GM23248 (cell line): ENCODE measurements around the gene USP31. TPM values are rescaled to one million over a fixed set of nuclear protein-coding genes. Genes with fewer than 3 reads are reported as not detected.

ENCODE experiments used
- DNase-seq: peaks from one replicate; pipeline ENCODE4 v3.0.0-alpha.2; 2015
- H2AFZ ChIP-seq: fragments of 200-600 bp; sonication (generic); 2 replicates; pipeline ENCODE4 v1.6.1; 2016; ENCODE audit warnings: antibody characterized with exemption
- H3F3A ChIP-seq: fragments of 200-600 bp; sonication (generic); 2 replicates; pipeline ENCODE4 v1.6.1; 2016; ENCODE audit warnings: mild to moderate bottlenecking, antibody characterized with exemption, mixed run types; ENCODE audit not compliant: insufficient read depth
- H3K27ac ChIP-seq: fragments of 200-600 bp; sonication (generic); 2 replicates; pipeline ENCODE4 v1.5.1; 2016; ENCODE audit warnings: mild to moderate bottlenecking
- H3K27me3 ChIP-seq: fragments of 200-600 bp; sonication (generic); replicated peaks from 2 replicates; pipeline ENCODE4 v1.6.1; 2016; ENCODE audit warnings: mild to moderate bottlenecking; ENCODE audit not compliant: insufficient read depth
- H3K36me3 ChIP-seq: fragments of 200-600 bp; sonication (generic); 2 replicates; pipeline ENCODE4 v1.6.1; 2016; ENCODE audit warnings: low read depth, mild to moderate bottlenecking
- H3K4me1 ChIP-seq: fragments of 200-600 bp; sonication (generic); 2 replicates; pipeline ENCODE4 v1.6.1; 2016; ENCODE audit warnings: mild to moderate bottlenecking; ENCODE audit not compliant: insufficient read depth
- H3K4me2 ChIP-seq: fragments of 200-600 bp; sonication (generic); one replicate; pipeline ENCODE4 v1.6.1; 2016; ENCODE audit warnings: mild to moderate bottlenecking; ENCODE audit not compliant: unreplicated experiment
- H3K4me3 ChIP-seq: fragments of 200-600 bp; sonication (generic); 2 replicates; pipeline ENCODE4 v1.5.1; 2016; ENCODE audit warnings: mild to moderate bottlenecking
- H3K79me2 ChIP-seq: fragments of 200-600 bp; sonication (generic); 2 replicates; pipeline ENCODE4 v1.6.1; 2016; ENCODE audit warnings: mild to moderate bottlenecking; ENCODE audit not compliant: insufficient read depth
- H3K9ac ChIP-seq: fragments of 200-600 bp; sonication (generic); 2 replicates; pipeline ENCODE4 v1.6.1; 2016; ENCODE audit warnings: mild to moderate bottlenecking
- H3K9me2 ChIP-seq: fragments of 200-600 bp; sonication (generic); 2 replicates; pipeline ENCODE4 v1.6.1; 2016; ENCODE audit warnings: mixed run types, mild to moderate bottlenecking, moderate library complexity; ENCODE audit not compliant: insufficient read depth
- H3K9me3 ChIP-seq: fragments of 200-600 bp; sonication (generic); one replicate; pipeline ENCODE4 v1.6.1; 2017; ENCODE audit warnings: low read depth
- H4K20me1 ChIP-seq: fragments of 200-600 bp; sonication (generic); 2 replicates; pipeline ENCODE4 v1.6.0; 2016; ENCODE audit not compliant: insufficient read depth
- EZH2 ChIP-seq: fragments of 200-600 bp; sonication (generic); IDR thresholded peaks from 2 replicates; pipeline ENCODE4 v1.6.1; 2018; ENCODE audit warnings: antibody characterized with exemption, mild to moderate bottlenecking; ENCODE audit not compliant: insufficient read depth, poor library complexity, severe bottlenecking
- EZH2phosphoT487 ChIP-seq: fragments of 200-600 bp; sonication (generic); IDR thresholded peaks from 2 replicates; pipeline ENCODE4 v1.6.1; 2018; ENCODE audit warnings: antibody characterized with exemption, moderate library complexity, mild to moderate bottlenecking, low read depth; ENCODE audit not compliant: insufficient read depth
- WGBS, 2 experiments: methylation state at CpG; one replicate each; pipeline ENCODE4 v1.1.6; 2015 to 2017; ENCODE audit warnings: low lambda C conversion rate in 2 of 2, low coverage in 1 of 2; ENCODE audit errors: missing lambda C conversion rate in 2 of 2; 5-methylcytosine and 5-hydroxymethylcytosine counted together
- in situ Hi-C: fragments of 300-500 bp; cut with MboI; formaldehyde crosslinking; loops from 2 replicates; pipeline ENCODE4 v1.15.0; 2020
- polyA plus RNA-seq: library from polyadenylated mRNA; unstranded; fragments of >200 nt; fragmentation: Nextera tagmentation; extraction: Ambion mirVana; gene quantifications from 2 replicates; pipeline ENCODE4 v1.2.1, GENCODE V29; 2016
- total RNA-seq: library from RNA; depleted of rRNA; stranded (reverse); fragments of >200 nt; shearing (Covaris generic); gene quantifications from 2 replicates; pipeline ENCODE4 v1.2.3, GENCODE V29; 2014

Gene USP31
- total and polyA plus RNA-seq, 2 experiments from 2014 or later, result 0.88 to 6.6 TPM

- 0 out of 2 replicates have a peak, but pooled peaks cover 5% of the 10 kb centered on the region for H3F3A ChIP-seq
- in situ Hi-C loops, result no loop called here
- H3K9me3 ChIP-seq, result no peaks in the 10 kb centered on the region
- no peak for DNase-seq
- no peaks in the 10 kb centered on the region for H3K27me3 ChIP-seq
- no peak overlapping the region for H3K27ac ChIP-seq
- no peak overlapping the region for H3K9ac ChIP-seq
- 61 to 73% methylated on average over 7 of the region's 7 CpGs for WGBS, 2 experiments
- H3K4me1 ChIP-seq, result peaks cover 13% of the 10 kb centered on the region
- no peak overlapping the region for H3K4me2 ChIP-seq
- TF ChIP-seq EZH2phosphoT487, result no peak
- no peak for TF ChIP-seq EZH2
- H3K36me3 ChIP-seq, result no peaks in the 10 kb centered on the region
- H3K9me2 ChIP-seq, result no peaks in the 10 kb centered on the region
- H3K79me2 ChIP-seq, result peaks cover 98% of the 10 kb centered on the region
- H3K4me3 ChIP-seq, result no peak overlapping the region
- 0 out of 2 replicates have a peak, but pooled peaks cover 3% of the 10 kb centered on the region for H4K20me1 ChIP-seq
- H2AFZ ChIP-seq, result no peak overlapping the region
Observed at GRCh38 chr16:23141959-23142740, 7.1 kb downstream of the USP31 start.

GRCh38 chr16:23141500-23141899, 7.8 kb downstream of the USP31 start:
- DNase-seq, result no peak
- H3K27me3 ChIP-seq, result no peaks in the 10 kb centered on the region
- no peaks in the 10 kb centered on the region for H3K36me3 ChIP-seq
- H3K9me2 ChIP-seq, result no peaks in the 10 kb centered on the region
- peaks cover 13% of the 10 kb centered on the region for H3K4me1 ChIP-seq
- 0 out of 2 replicates have a peak, but pooled peaks cover 3% of the 10 kb centered on the region for H4K20me1 ChIP-seq
- TF ChIP-seq EZH2 (no peak), EZH2phosphoT487 (no peak)
- no peaks in the 10 kb centered on the region for H3K9me3 ChIP-seq
- no peak overlapping the region for H3K27ac ChIP-seq
- WGBS, 2 experiments, result 95 to 97% methylated on average over 6 of the region's 6 CpGs
- no peak overlapping the region for H3K9ac ChIP-seq
- H3K79me2 ChIP-seq, result peaks cover 98% of the 10 kb centered on the region
- in situ Hi-C loops, result no loop called here
- 0 out of 2 replicates have a peak, but pooled peaks cover 1% of the 10 kb centered on the region for H3F3A ChIP-seq
- no peak overlapping the region for H3K4me2 ChIP-seq
- no peak overlapping the region for H3K4me3 ChIP-seq
- H2AFZ ChIP-seq, result no peak overlapping the region

- in situ Hi-C loops, result no loop called here
- Histone ChIP-seq H3K27me3 (no peaks in the 10 kb centered on the region), H3K9me2 (no peaks in the 10 kb centered on the region), H3K36me3 (no peaks in the 10 kb centered on the region), H3K79me2 (peaks cover 98% of the 10 kb centered on the region), H3F3A (no peaks in the 10 kb centered on the region), H3K4me3 (no peak overlapping the region), H3K4me2 (no peak overlapping the region), H3K9ac (no peak overlapping the region), H3K9me3 (no peaks in the 10 kb centered on the region), H3K4me1 (peaks cover 9% of the 10 kb centered on the region), H2AFZ (no peak overlapping the region), H4K20me1 (0 out of 2 replicates have a peak, but pooled peaks cover 3% of the 10 kb centered on the region), H3K27ac (no peak overlapping the region)
- 97 to 98% methylated on average over 3 of the region's 3 CpGs for WGBS, 2 experiments
- TF ChIP-seq EZH2, result no peak
- TF ChIP-seq EZH2phosphoT487, result no peak
- no peak for DNase-seq
Observed at GRCh38 chr16:23141033-23141432, 8.2 kb downstream of the USP31 start.

GRCh38 chr16:23140107-23140506, 9.1 kb downstream of the USP31 start:
- Histone ChIP-seq H3K27ac (no peak overlapping the region), H3K79me2 (peaks cover 100% of the 10 kb centered on the region), H3K4me2 (no peak overlapping the region), H3K9me3 (no peaks in the 10 kb centered on the region), H3K9ac (no peak overlapping the region), H4K20me1 (peaks cover 3% of the 10 kb centered on the region; the same call in 1 of the 2 replicates), H3F3A (no peaks in the 10 kb centered on the region), H2AFZ (no peak overlapping the region), H3K4me3 (no peak overlapping the region), H3K4me1 (peaks cover under 1% of the 10 kb centered on the region; the same call in 1 of the 2 replicates), H3K36me3 (no peaks in the 10 kb centered on the region), H3K27me3 (no peaks in the 10 kb centered on the region), H3K9me2 (no peaks in the 10 kb centered on the region)
- DNase-seq, result no peak
- TF ChIP-seq EZH2phosphoT487, result no peak
- TF ChIP-seq EZH2, result no peak
- in situ Hi-C loops, result no loop called here
- WGBS, 2 experiments, result 74 to 85% methylated on average over 2 of the region's 2 CpGs
